Suprapubic skin (tissue), 4 donors: Measurements from ENCODE around the gene C1orf198.

Experiments
- CTCF ChIP-seq, 2 donors: fragments of 200-600 bp in 1 of 2; fragments of 450-650 bp in 1 of 2; sonication (generic) in 1 of 2; IDR thresholded peaks; one replicate each; pipeline ENCODE4 v1.5.1; 2016 to 2019; ENCODE audit warnings: antibody characterized with exemption in 2 of 2, mild to moderate bottlenecking in 1 of 2, moderate library complexity in 1 of 2
- EP300 ChIP-seq: sonication (generic); formaldehyde crosslinking; IDR thresholded peaks from one replicate; pipeline ENCODE4 v1.6.1; 2017; ENCODE audit warnings: antibody characterized with exemption
- POLR2A ChIP-seq, 2 donors: fragments of 450-650 bp; IDR thresholded peaks; one replicate each; pipeline ENCODE4 v1.6.1; 2017; ENCODE audit warnings: antibody characterized with exemption in 2 of 2, mild to moderate bottlenecking in 2 of 2, moderate library complexity in 2 of 2
- POLR2AphosphoS5 ChIP-seq, 3 donors: sonication (generic); formaldehyde crosslinking; IDR thresholded peaks; one replicate each; pipeline ENCODE4 v1.6.1; 2017; ENCODE audit warnings: antibody characterized with exemption in 3 of 3

GRCh38 chr1:230916587-230917283, 48.4 kb upstream of the C1orf198 start:
- TF ChIP-seq CTCF (IDR thresholded peaks at IDR 0.05): no peak
- no peak for TF ChIP-seq POLR2A (IDR thresholded peaks at IDR 0.05)
- no peak for TF ChIP-seq EP300
- TF ChIP-seq POLR2AphosphoS5 (IDR thresholded peaks at IDR 0.05): no peak
